Transverse colon (tissue), 4 donors: ENCODE measurements around the gene SAMD5.

Experiments used
- EP300 ChIP-seq: sonication (generic); formaldehyde crosslinking; IDR thresholded peaks from one replicate; pipeline ENCODE4 v1.6.1; 2017; ENCODE audit warnings: antibody characterized with exemption, low read depth
- POLR2A ChIP-seq: fragments of 450-650 bp; IDR thresholded peaks from one replicate; pipeline ENCODE4 v1.6.1; 2016; ENCODE audit warnings: antibody characterized with exemption, mild to moderate bottlenecking, moderate library complexity
- POLR2AphosphoS5 ChIP-seq, 3 donors: sonication (generic); formaldehyde crosslinking; IDR thresholded peaks; one replicate each; pipeline ENCODE4 v1.6.1; 2016; ENCODE audit warnings: antibody characterized with exemption in 3 of 3
- TF ChIP-seq, protein P1 (sequence below), 5 experiments: fragments of 200-600 bp in 3 of 5; fragments of 450-650 bp in 2 of 5; sonication (generic) in 3 of 5; IDR thresholded peaks; 1 replicate in 2 of 5; 2 replicates in 3 of 5; pipeline ENCODE4 v1.5.1; 2016 to 2017; ENCODE audit warnings: antibody characterized with exemption in 5 of 5, inconsistent platforms in 3 of 5, mild to moderate bottlenecking in 2 of 5, moderate library complexity in 1 of 5

DNA sequence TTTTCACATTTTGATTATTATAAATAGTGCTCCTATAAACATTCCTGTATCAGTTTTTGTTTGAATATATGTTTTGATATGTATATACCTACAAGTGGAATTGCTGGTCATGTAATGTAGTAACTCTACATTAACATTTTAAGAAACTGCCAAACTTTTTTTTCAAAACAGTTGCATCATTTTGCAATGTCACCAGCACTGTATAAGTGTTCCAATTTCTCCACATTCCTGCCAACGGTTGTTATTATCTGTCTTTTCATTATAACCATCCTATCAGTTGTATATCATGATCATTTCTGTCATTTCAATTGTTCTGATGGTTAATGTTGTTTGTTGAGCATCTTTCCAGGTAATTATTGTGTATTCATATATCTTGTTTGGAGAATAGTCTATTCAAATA lies 44.8 kb upstream of the SAMD5 start:
- TF ChIP-seq, protein P1, sequence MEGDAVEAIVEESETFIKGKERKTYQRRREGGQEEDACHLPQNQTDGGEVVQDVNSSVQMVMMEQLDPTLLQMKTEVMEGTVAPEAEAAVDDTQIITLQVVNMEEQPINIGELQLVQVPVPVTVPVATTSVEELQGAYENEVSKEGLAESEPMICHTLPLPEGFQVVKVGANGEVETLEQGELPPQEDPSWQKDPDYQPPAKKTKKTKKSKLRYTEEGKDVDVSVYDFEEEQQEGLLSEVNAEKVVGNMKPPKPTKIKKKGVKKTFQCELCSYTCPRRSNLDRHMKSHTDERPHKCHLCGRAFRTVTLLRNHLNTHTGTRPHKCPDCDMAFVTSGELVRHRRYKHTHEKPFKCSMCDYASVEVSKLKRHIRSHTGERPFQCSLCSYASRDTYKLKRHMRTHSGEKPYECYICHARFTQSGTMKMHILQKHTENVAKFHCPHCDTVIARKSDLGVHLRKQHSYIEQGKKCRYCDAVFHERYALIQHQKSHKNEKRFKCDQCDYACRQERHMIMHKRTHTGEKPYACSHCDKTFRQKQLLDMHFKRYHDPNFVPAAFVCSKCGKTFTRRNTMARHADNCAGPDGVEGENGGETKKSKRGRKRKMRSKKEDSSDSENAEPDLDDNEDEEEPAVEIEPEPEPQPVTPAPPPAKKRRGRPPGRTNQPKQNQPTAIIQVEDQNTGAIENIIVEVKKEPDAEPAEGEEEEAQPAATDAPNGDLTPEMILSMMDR (IDR thresholded peaks at IDR 0.05): no peak
- TF ChIP-seq POLR2A (no peak), EP300 (no peak), POLR2AphosphoS5 (IDR thresholded peaks at IDR 0.05) (no peak)
